Measurements from ENCODE around the gene NDUFAF2.
"Not testable (repeated sequence)": the region's sequence is repeated elsewhere in the genome, so short reads cannot be mapped to it uniquely, and the experiment has no call there.

NDUFAF2 gene

GRCh38 chr5:61050292-61050691 lies 105.3 kb downstream of the NDUFAF2 start:
- DNase-seq (ENCODE audit: low spot score) = no peak

- no peak for DNase-seq (ENCODE audit: low spot score)
Measured at GRCh38 chr5:61051267-61051666, 106.3 kb downstream of the NDUFAF2 start.

GRCh38 chr5:61052882-61053281 lies 107.9 kb downstream of the NDUFAF2 start:
- no peak for DNase-seq (ENCODE audit: low spot score)

- no peak for DNase-seq (ENCODE audit: low spot score)
Measured at GRCh38 chr5:61053937-61054336, 108.9 kb downstream of the NDUFAF2 start.

DNA sequence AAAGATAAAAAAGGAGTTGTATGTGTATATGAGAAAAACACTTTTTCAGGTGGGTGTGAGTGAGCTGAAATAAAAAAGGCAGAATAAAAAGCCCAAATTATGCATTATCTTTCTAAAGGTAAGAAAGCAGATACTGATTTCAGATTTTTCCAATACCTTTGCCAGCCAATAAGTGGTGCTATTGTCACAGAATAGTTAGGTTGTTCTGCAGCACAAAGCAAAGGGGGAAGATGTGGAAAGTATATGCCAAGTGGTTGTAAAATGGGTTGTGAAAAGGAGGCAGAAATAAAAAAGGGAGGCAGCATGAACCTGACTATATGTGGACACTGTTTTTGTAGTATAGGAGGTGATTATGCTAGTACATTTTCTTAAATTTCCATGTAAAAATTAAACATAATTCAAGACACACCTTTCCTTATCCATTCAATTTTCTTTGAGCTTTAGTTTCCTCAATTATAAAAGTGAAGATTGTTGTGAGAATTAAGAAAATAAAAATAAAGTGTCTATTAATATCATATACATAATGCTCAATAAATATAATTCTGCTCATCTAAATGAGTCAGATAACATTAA lies 110.5 kb downstream of the NDUFAF2 start:
- DNase-seq (ENCODE audit: low spot score) = peak; percentile 38

- no peak for DNase-seq (ENCODE audit: low spot score)
Measured at GRCh38 chr5:61059499-61059898, 114.5 kb downstream of the NDUFAF2 start.

GRCh38 chr5:61069150-61069549 lies 124.1 kb downstream of the NDUFAF2 start:
- DNase-seq (ENCODE audit: low spot score) = no peak

GRCh38 chr5:61071526-61071925 lies 126.5 kb downstream of the NDUFAF2 start:
- DNase-seq (ENCODE audit: low spot score) = no peak

- no peak for DNase-seq (ENCODE audit: low spot score)
Measured at GRCh38 chr5:61076626-61077025, 131.6 kb downstream of the NDUFAF2 start.

DNA sequence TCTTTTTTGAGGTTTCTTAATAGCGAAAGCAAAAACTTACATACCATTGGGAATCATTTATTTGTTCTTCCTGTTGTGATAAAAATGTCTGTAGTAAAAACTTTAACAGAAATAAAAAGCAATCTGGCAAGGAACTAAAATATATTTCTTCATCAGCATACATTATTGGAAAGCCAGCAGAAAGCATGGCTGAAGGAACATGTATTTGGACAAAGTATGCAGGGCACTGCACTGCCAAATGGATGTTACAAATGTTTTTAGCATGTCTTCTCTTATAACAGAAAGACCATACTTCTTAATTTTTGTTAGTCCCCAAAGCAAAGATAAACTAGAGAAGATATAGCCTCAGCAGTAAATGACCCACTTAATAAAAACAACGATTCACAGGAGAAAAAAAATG lies 136.7 kb downstream of the NDUFAF2 start:
- DNase-seq (ENCODE audit: low spot score) = no peak

DNA sequence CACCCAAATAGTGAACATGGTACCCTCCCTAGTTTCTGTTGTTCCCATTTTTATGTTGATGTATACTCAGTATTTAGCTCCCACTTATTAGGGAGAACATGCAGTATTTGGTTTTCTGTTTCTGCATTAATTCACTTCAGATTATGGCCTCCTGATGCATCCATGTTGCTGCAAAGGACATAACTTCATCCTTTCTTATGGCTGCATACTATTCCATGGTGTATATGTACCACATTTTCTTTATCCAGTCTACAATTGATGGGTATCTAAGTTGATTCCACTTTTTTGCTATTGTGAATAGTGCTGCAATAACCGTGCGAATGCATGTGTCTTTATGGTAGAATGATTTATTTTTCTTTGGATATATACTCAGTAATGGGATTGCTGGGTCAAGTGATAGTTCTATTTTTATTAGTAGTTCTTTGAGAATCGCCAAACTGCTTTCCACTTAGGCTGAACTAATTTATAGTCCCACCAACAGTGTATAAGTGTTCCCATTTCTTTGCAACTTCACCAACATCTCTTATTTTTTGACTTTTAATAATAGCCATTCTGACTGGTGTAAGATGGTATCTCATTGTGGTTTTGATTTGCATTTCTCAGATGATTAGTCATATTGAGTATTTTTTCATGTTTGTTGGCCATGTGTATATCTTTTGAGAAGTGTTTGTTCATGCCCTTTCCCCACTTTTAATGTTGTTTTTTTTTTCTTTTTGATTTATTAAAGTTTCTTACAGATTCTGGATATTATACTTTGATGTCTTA lies 137.7 kb downstream of the NDUFAF2 start:
- no peak for DNase-seq (ENCODE audit: low spot score)

DNA sequence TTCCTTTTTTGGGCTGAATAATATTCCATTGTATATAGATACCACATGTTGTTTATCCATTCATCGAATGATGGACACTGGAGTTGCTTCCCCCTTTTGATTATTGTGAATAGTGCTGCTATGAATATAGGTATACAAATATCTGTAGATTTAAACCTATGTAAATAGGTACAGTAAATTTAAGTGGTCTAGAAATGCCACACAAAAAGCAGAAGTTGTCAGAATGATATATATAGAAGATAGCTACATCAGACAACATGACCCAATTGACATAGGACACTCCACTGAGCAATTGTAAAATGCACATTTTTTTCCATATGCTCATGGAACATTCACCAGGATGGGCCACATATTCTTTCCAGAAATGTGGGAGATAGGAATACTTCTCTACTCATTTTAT lies 139.7 kb downstream of the NDUFAF2 start:
- no peak for DNase-seq (ENCODE audit: low spot score)

GRCh38 chr5:61085885-61086284 lies 140.9 kb downstream of the NDUFAF2 start:
- no peak for DNase-seq (ENCODE audit: low spot score)

- DNase-seq (ENCODE audit: low spot score) = no peak
Measured at GRCh38 chr5:61087921-61088320, 142.9 kb downstream of the NDUFAF2 start.

DNA sequence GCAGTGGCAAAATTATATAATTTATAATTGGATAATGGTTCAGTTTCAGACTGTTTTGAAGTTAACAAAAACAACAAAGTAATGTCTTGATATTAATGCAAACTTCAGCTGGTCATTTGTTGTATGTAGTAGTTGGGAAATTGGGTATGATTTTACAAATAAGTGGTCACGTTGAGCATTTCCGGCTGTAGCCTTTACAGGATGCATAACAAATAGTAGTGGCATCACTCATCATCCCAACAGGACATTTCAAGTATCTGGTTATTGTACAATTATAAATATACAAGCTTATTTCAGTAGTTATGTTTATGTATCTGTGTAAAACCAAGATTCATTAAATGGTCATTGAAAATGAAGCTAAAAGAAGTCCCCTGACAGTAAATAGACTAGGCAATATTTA lies 144.3 kb downstream of the NDUFAF2 start:
- DNase-seq (ENCODE audit: low spot score) = no peak

GRCh38 chr5:61093046-61093771 lies 148.2 kb downstream of the NDUFAF2 start:
- not testable (repeated sequence) for DNase-seq (ENCODE audit: low spot score)

DNA sequence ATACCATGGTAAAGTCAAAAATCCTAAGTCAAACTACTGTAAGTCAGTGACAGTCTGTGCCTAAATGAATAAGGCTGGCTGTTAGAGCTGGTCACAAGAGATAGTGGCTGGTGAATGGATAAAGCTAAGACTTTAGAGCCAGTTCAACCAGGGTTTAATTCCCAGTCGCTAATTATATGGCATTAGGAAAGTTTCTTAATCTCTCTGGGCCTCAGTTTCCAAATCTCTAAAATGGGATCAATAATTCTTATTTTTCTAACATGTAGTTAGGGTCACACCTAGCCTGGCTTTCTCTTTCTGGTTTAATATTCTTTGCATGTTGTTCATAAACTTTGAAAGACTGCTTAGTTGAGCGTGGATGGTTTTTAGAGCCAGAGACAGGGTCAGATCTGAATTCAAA lies 152.5 kb downstream of the NDUFAF2 start:
- no peak for DNase-seq (ENCODE audit: low spot score)

- DNase-seq (ENCODE audit: low spot score) = no peak
Measured at GRCh38 chr5:61098251-61098995, 153.4 kb downstream of the NDUFAF2 start.

DNA sequence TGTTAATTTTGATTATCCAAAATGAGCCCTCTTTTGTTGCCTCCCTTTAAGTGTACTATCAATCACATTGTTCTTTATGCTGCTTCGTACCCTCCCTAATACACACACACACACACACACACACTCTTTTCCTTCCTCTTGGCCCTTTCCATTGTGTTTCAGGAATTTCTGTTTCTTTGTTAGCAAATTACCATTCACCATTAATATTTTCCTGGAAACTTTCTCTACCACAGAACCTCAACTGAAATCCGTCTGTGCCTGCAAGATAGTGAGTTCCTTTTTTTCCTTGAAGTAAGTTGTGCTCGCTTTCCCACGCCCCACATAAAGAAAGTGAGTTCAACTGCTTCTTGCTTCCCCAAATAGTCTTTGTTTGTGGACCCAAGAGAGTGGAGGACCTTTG lies 155.4 kb downstream of the NDUFAF2 start:
- no peak for DNase-seq (ENCODE audit: low spot score)

DNA sequence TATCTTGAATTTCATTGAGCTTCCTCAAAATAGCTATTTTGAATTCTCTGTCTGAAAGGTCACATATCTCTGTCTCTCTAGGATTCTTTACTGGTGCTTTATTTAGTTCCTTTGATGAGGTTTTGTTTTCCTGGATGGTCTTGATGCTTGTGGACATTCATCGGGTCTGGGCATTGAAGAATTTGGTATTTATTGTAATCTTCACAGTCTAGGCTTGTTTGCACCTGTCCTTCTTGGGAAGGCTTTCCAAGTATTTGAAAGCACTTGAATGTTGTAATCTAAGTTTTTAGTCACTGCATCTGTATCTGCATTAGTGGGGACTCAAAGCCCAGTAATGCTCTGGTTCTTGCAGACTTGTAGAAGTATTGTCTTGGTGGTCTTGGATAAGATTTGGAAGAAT lies 169.4 kb downstream of the NDUFAF2 start:
- DNase-seq (ENCODE audit: low spot score) = no peak

- DNase-seq (ENCODE audit: low spot score) = no peak
Measured at GRCh38 chr5:61115968-61116367, 171.0 kb downstream of the NDUFAF2 start.

DNA sequence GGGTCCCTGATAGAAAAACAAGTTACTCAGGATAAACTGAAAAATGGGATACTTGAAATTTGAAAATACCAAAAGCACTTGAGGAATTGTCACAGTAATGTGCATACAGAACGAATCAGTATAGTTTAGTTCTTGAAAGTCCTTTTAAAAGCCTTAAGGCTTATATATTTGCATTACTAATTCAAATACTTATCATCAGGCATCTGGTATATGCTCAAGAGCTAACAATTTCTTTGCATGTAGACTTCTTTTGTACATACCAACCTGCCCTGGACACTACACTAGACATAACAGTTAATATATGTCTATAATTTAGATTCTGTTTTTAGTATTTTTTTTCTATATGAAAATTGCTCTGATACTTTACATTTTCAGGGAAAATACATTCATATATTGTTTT lies 174.1 kb downstream of the NDUFAF2 start:
- no peak for DNase-seq (ENCODE audit: low spot score)

DNA sequence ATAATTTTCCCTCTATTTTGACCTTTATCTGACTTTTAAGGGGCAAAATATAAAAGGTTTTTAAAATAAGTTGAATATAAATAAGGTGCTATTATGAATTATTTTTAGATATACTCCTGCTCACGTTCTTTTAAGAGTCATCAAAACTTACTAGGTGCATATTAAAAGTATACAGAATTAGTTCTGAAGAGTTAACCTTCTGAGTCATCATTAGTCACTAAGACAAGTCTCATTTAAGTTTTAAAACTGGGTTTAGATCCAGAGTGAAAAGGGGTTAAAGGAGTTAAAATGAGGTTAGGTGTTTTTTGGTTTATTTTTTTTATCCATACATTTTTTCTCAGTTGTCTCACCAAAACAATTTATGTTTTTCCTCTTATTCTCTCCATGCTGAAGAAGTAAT lies 175.5 kb downstream of the NDUFAF2 start:
- no peak for DNase-seq (ENCODE audit: low spot score)

Measured in NAMALWA (cell line).